Peyer's patch (tissue), 4 donors: Measurements from ENCODE around the gene SKAP2.

Experiments used
- POLR2A ChIP-seq, 2 donors: fragments of 450-650 bp; IDR thresholded peaks; one replicate each; pipeline ENCODE4 v1.5.1; 2017; ENCODE audit warnings: antibody characterized with exemption in 2 of 2, mild to moderate bottlenecking in 2 of 2, moderate library complexity in 2 of 2
- TF ChIP-seq, protein P1 (sequence below), 6 experiments: fragments of 450-650 bp in 4 of 6; fragments of 200-600 bp in 2 of 6; sonication (generic) in 1 of 6; IDR thresholded peaks; one replicate each; pipeline ENCODE4 v1.5.1; 2017 to 2019; ENCODE audit warnings: antibody characterized with exemption in 6 of 6, mild to moderate bottlenecking in 3 of 6, moderate library complexity in 1 of 6

DNA sequence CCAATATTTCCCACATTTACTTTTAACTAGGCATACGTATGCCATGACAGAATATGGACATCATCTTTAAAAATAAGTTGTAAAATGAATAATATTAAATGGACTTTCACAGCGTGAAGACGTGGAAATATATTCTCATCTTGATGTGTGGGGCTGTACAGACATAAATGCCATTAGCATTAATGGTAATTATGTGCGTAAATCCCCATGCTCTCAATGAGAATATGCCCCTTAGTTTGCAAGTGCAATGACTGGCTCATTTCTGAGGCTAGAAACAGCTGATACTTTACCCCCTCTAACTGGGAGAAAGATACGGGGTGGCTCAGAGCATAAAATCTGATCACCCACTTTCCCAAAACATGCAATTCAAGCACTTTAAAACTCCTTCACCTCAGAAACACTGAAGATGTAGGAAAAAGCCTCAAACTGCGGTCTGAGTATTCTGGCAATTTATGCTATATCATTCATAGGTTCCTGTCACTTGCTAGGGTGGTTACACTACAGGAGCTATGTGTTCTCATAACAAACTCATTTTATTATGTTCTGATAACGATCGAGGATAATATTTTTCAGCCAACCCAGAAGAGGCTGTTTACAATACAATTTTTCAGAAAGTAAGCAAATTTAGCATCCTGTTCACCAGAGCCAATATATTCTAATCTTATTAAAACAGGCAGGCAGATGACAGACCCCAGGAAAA, 211.8 kb downstream of the SKAP2 start:
- TF ChIP-seq, protein P1, sequence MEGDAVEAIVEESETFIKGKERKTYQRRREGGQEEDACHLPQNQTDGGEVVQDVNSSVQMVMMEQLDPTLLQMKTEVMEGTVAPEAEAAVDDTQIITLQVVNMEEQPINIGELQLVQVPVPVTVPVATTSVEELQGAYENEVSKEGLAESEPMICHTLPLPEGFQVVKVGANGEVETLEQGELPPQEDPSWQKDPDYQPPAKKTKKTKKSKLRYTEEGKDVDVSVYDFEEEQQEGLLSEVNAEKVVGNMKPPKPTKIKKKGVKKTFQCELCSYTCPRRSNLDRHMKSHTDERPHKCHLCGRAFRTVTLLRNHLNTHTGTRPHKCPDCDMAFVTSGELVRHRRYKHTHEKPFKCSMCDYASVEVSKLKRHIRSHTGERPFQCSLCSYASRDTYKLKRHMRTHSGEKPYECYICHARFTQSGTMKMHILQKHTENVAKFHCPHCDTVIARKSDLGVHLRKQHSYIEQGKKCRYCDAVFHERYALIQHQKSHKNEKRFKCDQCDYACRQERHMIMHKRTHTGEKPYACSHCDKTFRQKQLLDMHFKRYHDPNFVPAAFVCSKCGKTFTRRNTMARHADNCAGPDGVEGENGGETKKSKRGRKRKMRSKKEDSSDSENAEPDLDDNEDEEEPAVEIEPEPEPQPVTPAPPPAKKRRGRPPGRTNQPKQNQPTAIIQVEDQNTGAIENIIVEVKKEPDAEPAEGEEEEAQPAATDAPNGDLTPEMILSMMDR (IDR thresholded peaks at IDR 0.05): no peak
- no peak for TF ChIP-seq POLR2A (IDR thresholded peaks at IDR 0.05)
